CD4-positive, alpha-beta T cell treated with Interleukin-6 at 100 ng/mL for 8 hours (primary cell): ENCODE results near the gene CD86.
"Not testable (repeated sequence)": the region's sequence is repeated elsewhere in the genome, so short reads cannot be mapped to it uniquely, and the experiment has no call there.

Source experiments
- DNase-seq: peaks from one replicate; pipeline ENCODE4 v3.0.0-alpha.2; 2020; ENCODE audit warnings: mixed read lengths, low spot score

Gene CD86, protein sequence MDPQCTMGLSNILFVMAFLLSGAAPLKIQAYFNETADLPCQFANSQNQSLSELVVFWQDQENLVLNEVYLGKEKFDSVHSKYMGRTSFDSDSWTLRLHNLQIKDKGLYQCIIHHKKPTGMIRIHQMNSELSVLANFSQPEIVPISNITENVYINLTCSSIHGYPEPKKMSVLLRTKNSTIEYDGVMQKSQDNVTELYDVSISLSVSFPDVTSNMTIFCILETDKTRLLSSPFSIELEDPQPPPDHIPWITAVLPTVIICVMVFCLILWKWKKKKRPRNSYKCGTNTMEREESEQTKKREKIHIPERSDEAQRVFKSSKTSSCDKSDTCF

DNA sequence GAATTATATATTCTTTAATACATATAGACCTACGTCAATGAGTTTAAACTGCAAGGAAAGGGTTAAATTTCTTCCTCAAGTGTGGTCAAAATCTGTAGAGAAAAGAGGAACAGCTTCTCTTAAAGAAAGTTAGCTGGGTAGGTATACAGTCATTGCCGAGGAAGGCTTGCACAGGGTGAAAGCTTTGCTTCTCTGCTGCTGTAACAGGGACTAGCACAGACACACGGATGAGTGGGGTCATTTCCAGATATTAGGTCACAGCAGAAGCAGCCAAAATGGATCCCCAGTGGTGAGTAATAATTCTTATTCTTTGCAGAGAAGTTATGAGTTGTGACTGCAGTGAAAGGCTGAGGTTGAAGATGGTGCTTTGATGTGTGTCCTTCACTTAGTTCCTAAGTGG lies at the start of gene CD86:
Gene CD86 (plus strand): TSS at position 148 of the 400 bp plus-strand sequence. CDS start 128 bp downstream, at position 276.
- no peak for DNase-seq

GRCh38 chr3:122006267-122006666 lies 48.9 kb upstream of the CD86 start:
- no peak for DNase-seq

GRCh38 chr3:122008166-122008565 lies 47.0 kb upstream of the CD86 start:
- no peak for DNase-seq

DNA sequence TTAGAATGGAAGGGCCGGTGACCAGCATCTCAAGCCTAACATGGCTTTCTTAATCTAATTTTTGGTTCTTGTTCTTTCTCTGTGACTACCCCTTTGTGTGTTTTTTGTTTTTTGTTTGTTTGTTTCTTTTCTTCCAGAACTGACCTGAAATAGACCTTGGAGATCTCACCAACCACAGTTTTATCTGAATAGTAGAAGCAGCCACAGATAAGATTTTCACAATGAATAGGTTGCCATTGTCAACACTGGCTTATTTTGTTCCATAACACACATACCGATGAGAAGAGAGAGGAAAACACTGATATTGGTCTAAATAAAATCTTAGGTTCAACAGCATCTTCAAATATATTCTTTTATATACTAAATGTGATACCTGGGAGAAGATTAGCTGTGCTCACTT lies 44.7 kb upstream of the CD86 start:
- no peak for DNase-seq

DNA sequence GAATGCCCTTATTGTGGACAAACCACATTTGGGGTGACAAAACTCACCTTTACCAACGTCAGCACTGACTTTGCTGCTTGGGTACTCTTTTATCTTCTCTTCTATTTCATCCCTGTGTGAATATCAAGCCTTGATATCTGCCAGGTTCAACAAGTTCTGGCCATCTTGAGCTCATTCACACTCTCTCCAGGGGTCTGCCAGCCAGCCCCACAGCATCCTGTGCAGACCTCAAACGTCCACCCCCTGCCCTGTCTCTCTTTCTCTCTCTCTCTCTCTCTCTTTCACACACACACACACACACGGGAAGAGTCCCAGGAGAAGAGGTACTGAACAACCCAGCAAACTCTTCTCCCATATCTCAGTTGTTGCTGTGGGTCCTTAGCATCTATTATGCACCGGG lies 43.8 kb upstream of the CD86 start:
- DNase-seq, result no peak

DNA sequence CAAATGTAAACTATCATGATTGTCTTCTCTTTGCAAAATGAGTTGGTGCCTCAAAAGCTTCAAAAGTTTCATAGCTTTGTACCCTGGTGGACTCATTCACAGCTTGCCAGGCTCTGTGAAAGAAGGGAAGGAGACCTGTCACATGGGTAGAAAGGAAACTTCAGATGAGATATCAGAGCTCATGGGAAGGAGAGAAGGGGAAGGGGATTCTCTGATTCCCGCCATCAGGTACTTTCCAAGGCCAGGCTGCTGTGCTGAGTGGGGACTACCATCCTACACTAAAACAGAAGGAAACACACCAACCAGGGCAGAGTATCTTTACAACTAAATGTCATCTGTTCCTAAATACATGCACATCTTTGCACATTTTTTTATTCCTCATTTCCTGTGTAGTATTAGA lies 42.3 kb upstream of the CD86 start:
- DNase-seq, result no peak

GRCh38 chr3:122013448-122013925 lies 41.7 kb upstream of the CD86 start:
- no peak for DNase-seq

DNA sequence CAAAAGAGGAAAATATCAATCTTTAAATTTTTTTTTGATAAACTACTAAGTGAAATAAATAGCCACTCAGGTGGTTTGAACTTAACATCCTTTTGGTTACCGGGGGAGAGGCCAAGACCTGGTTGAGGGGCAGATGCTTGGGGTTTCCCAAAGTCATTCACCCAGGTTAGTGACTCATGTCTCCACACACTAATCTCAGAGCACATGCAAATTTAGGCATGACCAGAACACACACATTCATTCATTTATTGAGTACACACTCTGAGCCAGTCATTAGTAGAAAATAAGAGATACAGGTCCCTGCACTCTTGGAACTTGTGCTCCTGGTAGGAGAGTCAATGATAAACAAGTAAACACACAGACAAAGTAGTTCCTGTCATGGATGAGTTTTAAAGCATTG lies 40.4 kb upstream of the CD86 start:
- DNase-seq, result no peak

- DNase-seq, result no peak
Observed at GRCh38 chr3:122019493-122019892, 35.7 kb upstream of the CD86 start.

DNA sequence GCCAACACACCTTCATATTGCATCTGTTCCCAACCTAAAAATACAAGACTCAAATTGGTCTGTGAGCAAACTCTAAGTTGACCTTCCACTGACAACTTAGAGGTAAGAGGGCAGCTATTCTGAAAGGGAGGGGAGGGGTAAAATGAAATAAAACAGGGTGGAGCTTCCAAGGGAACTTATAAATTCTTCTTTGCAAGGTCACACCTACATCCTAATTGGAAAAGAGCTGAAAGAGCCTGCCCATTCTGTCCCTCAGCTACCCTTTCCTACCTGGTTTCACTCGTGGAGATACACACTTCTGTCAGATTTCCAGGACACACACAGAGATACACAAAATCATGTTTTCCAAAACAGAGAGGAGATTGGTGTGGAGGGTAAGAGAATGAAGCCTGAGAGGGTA lies 34.1 kb upstream of the CD86 start:
- DNase-seq, result no peak

- DNase-seq, result no peak
Observed at GRCh38 chr3:122021811-122022401, 33.3 kb upstream of the CD86 start, which contains the start of gene ILDR1. ILDR1 (minus strand) TSS chr3:122022247; CDS start chr3:122022077, 170 bp downstream.

DNA sequence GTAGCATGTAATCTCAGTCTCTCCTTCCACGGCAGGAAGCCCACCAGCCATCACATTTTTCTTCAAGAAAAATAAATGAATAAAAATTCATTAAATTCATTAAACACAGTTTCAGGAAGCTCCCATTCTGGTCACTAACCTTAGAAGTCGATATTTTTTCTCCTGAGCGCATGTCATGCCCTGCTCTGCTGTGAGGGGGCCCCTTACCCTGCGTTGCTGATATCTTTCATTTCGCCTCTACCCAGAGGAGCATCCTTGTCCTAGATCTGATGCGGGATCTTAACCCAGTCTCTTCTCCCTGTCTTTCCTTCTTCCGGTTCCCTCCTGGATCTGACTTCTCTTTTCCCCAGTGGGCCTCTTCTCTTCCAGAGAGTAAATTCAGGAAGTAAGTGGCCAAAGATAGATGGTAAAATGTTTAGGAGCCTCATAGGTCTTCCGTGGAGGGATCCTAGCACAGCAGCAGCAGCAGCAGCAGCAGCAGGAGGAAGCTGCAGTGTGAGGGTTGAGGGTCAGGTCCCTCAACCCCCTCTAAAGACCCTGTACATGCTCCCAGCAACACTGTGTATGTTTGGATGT lies 31.7 kb upstream of the CD86 start:
- no peak for DNase-seq

DNA sequence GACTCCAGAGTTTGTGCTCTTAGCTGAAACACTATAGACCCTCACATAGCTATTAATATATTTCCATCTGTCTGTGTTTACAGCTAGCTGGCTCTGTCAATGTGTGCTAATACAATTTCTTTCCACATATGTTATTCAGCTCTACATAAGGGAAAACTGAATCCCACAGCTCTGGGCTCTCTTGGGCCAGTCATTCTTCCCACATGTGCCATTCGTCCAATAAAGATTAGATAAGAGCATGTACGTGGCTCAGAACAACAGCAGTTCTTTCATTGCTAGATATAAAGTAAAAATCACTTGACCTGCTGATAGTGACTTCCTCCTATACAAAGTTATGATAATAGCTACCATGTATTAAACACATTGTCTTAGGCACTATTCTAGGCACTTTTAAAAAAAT lies 30.4 kb upstream of the CD86 start:
- no peak for DNase-seq

- DNase-seq, result no peak
Observed at GRCh38 chr3:122025296-122025695, 29.9 kb upstream of the CD86 start.

DNA sequence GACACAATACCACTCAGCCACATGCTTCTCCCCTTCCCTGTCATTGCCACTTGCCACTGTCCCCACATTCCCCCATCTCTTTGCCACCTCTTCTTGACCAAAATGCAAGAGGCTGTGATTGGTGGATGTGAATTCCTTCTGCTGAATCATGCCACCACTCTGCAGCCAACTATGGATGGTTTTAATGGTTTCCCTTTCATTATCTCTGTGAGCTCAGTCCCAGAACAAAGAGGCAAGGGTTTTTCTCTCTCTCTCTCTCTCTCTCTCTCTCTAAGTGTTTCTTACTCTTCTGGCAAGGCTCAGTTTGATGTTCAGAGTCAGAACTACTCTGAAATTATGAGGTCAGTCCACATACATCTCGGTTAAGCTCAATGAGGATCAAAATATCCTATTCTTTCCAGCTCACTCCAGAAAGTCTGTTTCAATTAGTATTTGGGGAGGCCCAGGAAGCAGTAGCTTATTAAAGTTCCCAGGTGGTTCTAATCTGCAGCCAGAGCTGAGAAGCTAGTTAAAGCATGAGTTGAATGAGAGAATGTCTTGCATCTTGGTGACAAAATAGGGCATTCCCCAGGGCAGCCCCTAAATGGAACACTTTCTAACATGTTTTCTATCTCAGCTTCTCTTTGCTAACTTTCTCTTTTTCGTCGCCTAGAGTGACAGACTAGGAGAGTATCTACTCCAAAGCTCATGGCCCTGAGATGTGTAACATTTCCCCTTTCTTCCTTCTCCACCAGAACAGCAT lies 24.6 kb upstream of the CD86 start:
- DNase-seq, result no peak

DNA sequence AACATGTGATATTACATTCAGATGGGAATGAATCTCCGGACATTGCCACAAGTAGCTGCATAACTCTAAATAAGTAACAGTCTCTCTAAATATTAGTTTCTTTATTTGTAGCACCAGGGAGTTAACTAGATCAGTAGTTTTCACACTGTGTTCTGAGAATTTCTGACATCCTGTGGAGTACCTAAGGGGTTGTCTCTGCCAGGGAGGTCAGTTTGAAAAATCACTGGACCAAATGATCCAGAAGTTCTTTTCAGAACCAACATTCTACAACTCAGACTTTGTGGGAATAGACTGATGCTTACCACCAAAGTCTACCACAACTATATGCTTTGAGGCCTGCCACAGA lies 24.1 kb upstream of the CD86 start:
- DNase-seq, result no peak

GRCh38 chr3:122032531-122032930 lies 22.6 kb upstream of the CD86 start:
- DNase-seq, result no peak

DNA sequence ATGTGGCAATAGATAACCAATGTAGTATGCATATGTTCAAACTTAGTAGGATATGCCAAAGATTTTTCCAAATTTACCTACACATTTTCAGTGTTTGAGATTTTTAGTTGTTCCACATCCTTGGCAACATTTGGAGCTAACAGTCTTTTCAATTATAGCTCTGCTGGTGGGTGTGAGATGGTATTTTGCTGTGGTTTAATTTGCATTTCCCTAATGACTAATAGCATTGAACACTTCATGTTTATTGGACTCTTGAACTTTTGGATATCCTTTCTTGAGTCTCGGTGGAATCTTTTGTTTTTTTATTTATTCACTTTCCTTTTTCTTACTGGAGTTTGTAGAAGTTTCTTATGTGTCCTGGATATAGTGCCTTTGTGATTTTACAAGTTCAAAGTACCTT lies 22.1 kb upstream of the CD86 start:
- DNase-seq, result no peak

DNA sequence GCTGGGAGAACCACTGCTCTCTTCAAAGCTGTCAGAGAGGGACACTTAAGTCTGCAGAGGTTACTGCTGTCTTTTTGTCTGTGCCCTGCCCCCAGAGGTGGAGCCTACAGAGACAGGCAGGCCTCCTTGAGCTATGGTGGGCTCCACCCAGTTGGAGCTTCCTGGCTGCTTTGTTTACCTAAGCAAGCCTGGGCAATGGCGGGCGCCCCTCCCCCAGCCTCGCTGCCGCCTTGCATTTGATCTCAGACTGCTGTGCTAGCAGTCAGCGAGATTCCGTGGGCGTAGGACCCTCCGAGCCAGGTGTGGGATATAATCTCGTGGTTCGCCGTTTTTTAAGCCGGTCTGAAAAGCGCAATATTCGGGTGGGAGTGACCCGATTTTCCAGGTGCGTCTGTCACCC lies 7.9 kb upstream of the CD86 start:
- DNase-seq, result not testable (repeated sequence)

DNA sequence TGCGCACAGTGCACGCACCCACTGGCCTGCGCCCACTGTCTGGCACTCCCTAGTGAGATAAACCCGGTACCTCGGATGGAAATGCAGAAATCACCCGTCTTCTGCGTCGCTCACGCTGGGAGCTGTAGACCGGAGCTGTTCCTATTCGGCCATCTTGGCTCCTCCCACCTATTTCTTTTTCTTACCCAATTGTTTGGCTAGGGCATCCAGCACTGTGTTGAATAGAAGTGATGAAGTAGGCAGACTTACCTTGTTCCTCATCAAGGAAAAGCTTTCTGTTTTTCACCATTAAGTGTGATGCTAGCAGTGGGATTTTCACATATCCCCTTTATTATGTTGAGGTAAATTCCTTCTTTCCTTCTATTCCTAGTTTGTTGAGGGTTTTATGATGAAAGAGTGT lies 7.4 kb upstream of the CD86 start:
- not testable (repeated sequence) for DNase-seq

- DNase-seq, result no peak
Observed at GRCh38 chr3:122052968-122053367, 2.2 kb upstream of the CD86 start.

GRCh38 chr3:122057671-122058070 lies 2.5 kb downstream of the CD86 start:
- DNase-seq, result no peak

DNA sequence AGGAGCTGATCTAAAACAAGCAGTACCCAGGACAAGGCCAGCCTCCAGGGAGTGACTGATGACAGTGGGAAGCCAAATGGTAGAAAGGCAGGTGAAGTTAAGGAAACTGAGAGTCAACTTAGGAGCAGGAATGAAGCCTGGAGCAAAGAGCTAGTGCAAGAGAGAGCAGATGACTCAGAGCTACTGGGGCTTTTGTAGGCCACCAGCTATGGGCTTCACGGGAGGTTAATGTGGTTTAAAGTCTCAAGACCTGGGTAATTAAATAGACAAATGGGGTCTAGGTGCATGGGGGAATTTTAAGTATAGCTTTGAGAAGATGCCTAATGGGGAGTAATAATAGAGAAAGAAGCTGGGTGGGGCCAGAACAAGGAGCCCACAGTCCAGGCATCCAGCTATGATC lies 3.1 kb downstream of the CD86 start:
- no peak for DNase-seq
